Liver (tissue), 9 donors: ENCODE measurements around the gene PAPSS1. TPM values are rescaled to one million over a fixed set of nuclear protein-coding genes. Genes with fewer than 3 reads are reported as not detected.

ENCODE experiments used
- DNase-seq: peaks from one replicate; pipeline ENCODE4 v3.0.0-alpha.2; 2017; ENCODE audit warnings: low spot score
- H3K27ac ChIP-seq, 2 donors: one replicate each; pipeline ENCODE4 v1.7.0; 2013; ENCODE audit warnings: inconsistent platforms in 2 of 2, low read length in 2 of 2, control low read depth in 1 of 2, low read depth in 1 of 2, mild to moderate bottlenecking in 1 of 2
- H3K27me3 ChIP-seq, 4 donors: one replicate each; pipeline versions ENCODE4 v1.6.1 to v1.7.0; 2013; ENCODE audit warnings: low read length in 3 of 4, inconsistent platforms in 1 of 4, mild to moderate bottlenecking in 1 of 4, moderate library complexity in 1 of 4; ENCODE audit not compliant: control insufficient read depth in 4 of 4, insufficient read depth in 4 of 4
- H3K36me3 ChIP-seq, 4 donors: one replicate each; pipeline versions ENCODE4 v1.6.1 to v1.7.0; 2013; ENCODE audit warnings: low read length in 3 of 4, mild to moderate bottlenecking in 3 of 4, low read depth in 1 of 4, moderate library complexity in 1 of 4; ENCODE audit not compliant: control insufficient read depth in 4 of 4, insufficient read depth in 3 of 4
- H3K4me1 ChIP-seq, 4 donors: one replicate each; pipeline versions ENCODE4 v1.6.1 to v1.7.0; 2013; ENCODE audit warnings: low read length in 3 of 4, mild to moderate bottlenecking in 3 of 4, moderate library complexity in 1 of 4; ENCODE audit not compliant: control insufficient read depth in 4 of 4, insufficient read depth in 4 of 4
- H3K4me3 ChIP-seq, 3 donors: one replicate each; pipeline versions ENCODE4 v1.6.1 to v1.7.0; 2013; ENCODE audit warnings: low read length in 3 of 3, control low read depth in 1 of 3, low read depth in 1 of 3, mild to moderate bottlenecking in 1 of 3
- H3K9ac ChIP-seq, 2 donors: one replicate each; pipeline ENCODE4 v1.7.0; 2013; ENCODE audit warnings: low read length in 2 of 2, mild to moderate bottlenecking in 2 of 2, moderate library complexity in 2 of 2, control low read depth in 1 of 2, low read depth in 1 of 2
- H3K9me3 ChIP-seq, 4 donors: one replicate each; pipeline versions ENCODE4 v1.6.1 to v1.7.0; 2013; ENCODE audit warnings: low read length in 3 of 4; ENCODE audit not compliant: control insufficient read depth in 4 of 4
- EGR1 ChIP-seq, 2 donors: IDR thresholded peaks; 2 replicates each; pipeline ENCODE4 v1.6.1; 2016 to 2018; ENCODE audit warnings: antibody characterized with exemption in 2 of 2, low read depth in 2 of 2
- FOXA2 ChIP-seq: IDR thresholded peaks from 2 replicates; pipeline ENCODE4 v1.6.1; 2016; ENCODE audit warnings: antibody characterized with exemption
- GABPA ChIP-seq, 2 donors: IDR thresholded peaks in 1 of 2; conservative IDR thresholded peaks in 1 of 2; 2 replicates each; pipeline ENCODE4 v1.6.1; 2016; ENCODE audit warnings: antibody characterized with exemption in 2 of 2, mild to moderate bottlenecking in 1 of 2, moderate library complexity in 1 of 2
- HNF4G ChIP-seq: IDR thresholded peaks from 2 replicates; pipeline ENCODE4 v1.6.1; 2016; ENCODE audit warnings: antibody characterized with exemption
- JUND ChIP-seq, 2 donors: IDR thresholded peaks; 2 replicates each; pipeline ENCODE4 v1.6.1; 2016; ENCODE audit warnings: antibody characterized with exemption in 2 of 2
- NR2F2 ChIP-seq: IDR thresholded peaks from 2 replicates; pipeline ENCODE4 v1.6.1; 2016; ENCODE audit warnings: antibody characterized with exemption
- RAD21 ChIP-seq, 2 donors: IDR thresholded peaks; 2 replicates each; pipeline ENCODE4 v1.6.1; 2016; ENCODE audit warnings: antibody characterized with exemption in 2 of 2, mild to moderate bottlenecking in 2 of 2
- SP1 ChIP-seq: IDR thresholded peaks from 2 replicates; pipeline ENCODE4 v1.6.1; 2018; ENCODE audit warnings: antibody characterized with exemption, mild to moderate bottlenecking
- YY1 ChIP-seq: IDR thresholded peaks from 2 replicates; pipeline ENCODE4 v1.6.1; 2016; ENCODE audit warnings: antibody characterized with exemption, mild to moderate bottlenecking
- ZBTB33 ChIP-seq: IDR thresholded peaks from 2 replicates; pipeline ENCODE4 v1.6.1; 2016; ENCODE audit warnings: antibody characterized with exemption
- WGBS: extraction: QIAGEN DNeasy Blood & Tissue Kit; methylation state at CpG from one replicate; pipeline ENCODE4 v1.1.7; 2013; 5-methylcytosine and 5-hydroxymethylcytosine counted together
- polyA plus RNA-seq, 2 donors: library from polyadenylated mRNA; stranded (reverse) in 1 of 2; unstranded in 1 of 2; fragments of 200-250 nt in 1 of 2; fragments of >200 nt in 1 of 2; fragmentation: Nextera tagmentation in 1 of 2; extraction: Ambion mirVana in 1 of 2; gene quantifications; one replicate each; pipeline versions ENCODE4 v1.2.1 to v1.2.3, GENCODE V29; 2013 to 2015
- total RNA-seq, 2 donors: library from RNA; depleted of rRNA; stranded (reverse); fragments of >200 nt; gene quantifications; one replicate each; pipeline ENCODE4 v1.2.3, GENCODE V29; 2014
- TF ChIP-seq, protein P1 (sequence below): fragments of 150-350 bp; IDR thresholded peaks from 2 replicates; pipeline ENCODE4 v1.5.1; 2017; ENCODE audit warnings: improper control_type of control experiment, low read depth, low read length; ENCODE audit not compliant: missing input control
- TF ChIP-seq, protein P2 (sequence below): IDR thresholded peaks from 2 replicates; pipeline ENCODE4 v1.6.1; 2016; ENCODE audit warnings: antibody characterized with exemption
- TF ChIP-seq, protein P3 (sequence below): IDR thresholded peaks from 2 replicates; pipeline ENCODE4 v1.6.1; 2016; ENCODE audit warnings: antibody characterized with exemption, mild to moderate bottlenecking
- TF ChIP-seq, protein P4 (sequence below): IDR thresholded peaks from 2 replicates; pipeline ENCODE4 v1.6.1; 2016; ENCODE audit warnings: antibody characterized with exemption
- donor health status: healthy.
- donor health status: healthy.
- donor health status: healthy.
- donor health status: healthy.
- donor health status: healthy.

PAPSS1 gene
- total and polyA plus RNA-seq, 4 donors: 5.7 to 17.8 (median 6.0) TPM

DNA sequence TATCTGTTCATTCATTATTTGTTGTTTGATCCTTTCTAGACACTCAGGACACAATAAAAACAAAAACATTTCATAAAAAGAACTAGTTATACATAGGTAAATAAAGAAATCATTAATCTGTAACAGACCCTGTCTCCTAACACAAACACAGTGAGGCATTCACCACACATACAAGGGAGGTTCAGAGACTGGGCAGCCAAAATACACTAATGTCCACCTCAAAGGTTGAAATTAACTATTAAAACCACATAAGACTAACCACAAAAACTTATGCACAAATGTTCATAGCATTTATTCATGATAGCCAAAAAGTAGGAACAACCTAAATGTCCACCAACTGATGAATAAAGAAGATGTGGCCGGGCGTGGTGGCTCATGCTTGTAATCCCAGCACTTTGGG lies 7.8 kb downstream of the PAPSS1 start:
- over 99% methylated on average over 2 of the region's 2 CpGs for WGBS

GRCh38 chr4:107711831-107712230 lies 8.2 kb downstream of the PAPSS1 start:
- WGBS: 84% methylated on average over 3 of the region's 3 CpGs
- Histone ChIP-seq H3K9me3 (peaks cover 0 to 1% (median under 1%) of the 10 kb centered on the region in 4 donors), H3K4me1 (no peaks in the 10 kb centered on the region), H3K27ac (no peak overlapping the region), H3K27me3 (no peaks in the 10 kb centered on the region), H3K9ac (no peak overlapping the region), H3K36me3 (no peaks in the 10 kb centered on the region), H3K4me3 (no peak overlapping the region)
- no peak for DNase-seq
- TF ChIP-seq JUND (IDR thresholded peaks at IDR 0.05) (no peak), EGR1 (IDR thresholded peaks at IDR 0.05; ENCODE audit: low read depth in 2 of 2) (no peak), HNF4G (no peak), RAD21 (IDR thresholded peaks at IDR 0.05) (no peak), SP1 (no peak)
- TF ChIP-seq, protein P1, sequence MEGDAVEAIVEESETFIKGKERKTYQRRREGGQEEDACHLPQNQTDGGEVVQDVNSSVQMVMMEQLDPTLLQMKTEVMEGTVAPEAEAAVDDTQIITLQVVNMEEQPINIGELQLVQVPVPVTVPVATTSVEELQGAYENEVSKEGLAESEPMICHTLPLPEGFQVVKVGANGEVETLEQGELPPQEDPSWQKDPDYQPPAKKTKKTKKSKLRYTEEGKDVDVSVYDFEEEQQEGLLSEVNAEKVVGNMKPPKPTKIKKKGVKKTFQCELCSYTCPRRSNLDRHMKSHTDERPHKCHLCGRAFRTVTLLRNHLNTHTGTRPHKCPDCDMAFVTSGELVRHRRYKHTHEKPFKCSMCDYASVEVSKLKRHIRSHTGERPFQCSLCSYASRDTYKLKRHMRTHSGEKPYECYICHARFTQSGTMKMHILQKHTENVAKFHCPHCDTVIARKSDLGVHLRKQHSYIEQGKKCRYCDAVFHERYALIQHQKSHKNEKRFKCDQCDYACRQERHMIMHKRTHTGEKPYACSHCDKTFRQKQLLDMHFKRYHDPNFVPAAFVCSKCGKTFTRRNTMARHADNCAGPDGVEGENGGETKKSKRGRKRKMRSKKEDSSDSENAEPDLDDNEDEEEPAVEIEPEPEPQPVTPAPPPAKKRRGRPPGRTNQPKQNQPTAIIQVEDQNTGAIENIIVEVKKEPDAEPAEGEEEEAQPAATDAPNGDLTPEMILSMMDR: no peak
- TF ChIP-seq, protein P2, sequence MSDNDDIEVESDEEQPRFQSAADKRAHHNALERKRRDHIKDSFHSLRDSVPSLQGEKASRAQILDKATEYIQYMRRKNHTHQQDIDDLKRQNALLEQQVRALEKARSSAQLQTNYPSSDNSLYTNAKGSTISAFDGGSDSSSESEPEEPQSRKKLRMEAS: no peak
- TF ChIP-seq, protein P3, sequence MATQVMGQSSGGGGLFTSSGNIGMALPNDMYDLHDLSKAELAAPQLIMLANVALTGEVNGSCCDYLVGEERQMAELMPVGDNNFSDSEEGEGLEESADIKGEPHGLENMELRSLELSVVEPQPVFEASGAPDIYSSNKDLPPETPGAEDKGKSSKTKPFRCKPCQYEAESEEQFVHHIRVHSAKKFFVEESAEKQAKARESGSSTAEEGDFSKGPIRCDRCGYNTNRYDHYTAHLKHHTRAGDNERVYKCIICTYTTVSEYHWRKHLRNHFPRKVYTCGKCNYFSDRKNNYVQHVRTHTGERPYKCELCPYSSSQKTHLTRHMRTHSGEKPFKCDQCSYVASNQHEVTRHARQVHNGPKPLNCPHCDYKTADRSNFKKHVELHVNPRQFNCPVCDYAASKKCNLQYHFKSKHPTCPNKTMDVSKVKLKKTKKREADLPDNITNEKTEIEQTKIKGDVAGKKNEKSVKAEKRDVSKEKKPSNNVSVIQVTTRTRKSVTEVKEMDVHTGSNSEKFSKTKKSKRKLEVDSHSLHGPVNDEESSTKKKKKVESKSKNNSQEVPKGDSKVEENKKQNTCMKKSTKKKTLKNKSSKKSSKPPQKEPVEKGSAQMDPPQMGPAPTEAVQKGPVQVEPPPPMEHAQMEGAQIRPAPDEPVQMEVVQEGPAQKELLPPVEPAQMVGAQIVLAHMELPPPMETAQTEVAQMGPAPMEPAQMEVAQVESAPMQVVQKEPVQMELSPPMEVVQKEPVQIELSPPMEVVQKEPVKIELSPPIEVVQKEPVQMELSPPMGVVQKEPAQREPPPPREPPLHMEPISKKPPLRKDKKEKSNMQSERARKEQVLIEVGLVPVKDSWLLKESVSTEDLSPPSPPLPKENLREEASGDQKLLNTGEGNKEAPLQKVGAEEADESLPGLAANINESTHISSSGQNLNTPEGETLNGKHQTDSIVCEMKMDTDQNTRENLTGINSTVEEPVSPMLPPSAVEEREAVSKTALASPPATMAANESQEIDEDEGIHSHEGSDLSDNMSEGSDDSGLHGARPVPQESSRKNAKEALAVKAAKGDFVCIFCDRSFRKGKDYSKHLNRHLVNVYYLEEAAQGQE: no peak

More for the DNA sequence above, 7.8 kb downstream of the PAPSS1 start:
- H3K9ac ChIP-seq: no peak overlapping the region
- no peaks in the 10 kb centered on the region for H3K27me3 ChIP-seq
- H3K27ac ChIP-seq: no peak overlapping the region
- TF ChIP-seq, protein P3: no peak
- TF ChIP-seq GABPA (IDR thresholded peaks at IDR 0.05 in 1 of 2, conservative IDR thresholded peaks at IDR 0.05 in 1 of 2) (no peak), JUND (IDR thresholded peaks at IDR 0.05) (no peak), FOXA2 (no peak), NR2F2 (no peak), SP1 (no peak), ZBTB33 (no peak), EGR1 (IDR thresholded peaks at IDR 0.05; ENCODE audit: low read depth in 2 of 2) (no peak), YY1 (no peak)
- TF ChIP-seq, protein P2: no peak
- TF ChIP-seq, protein P4, sequence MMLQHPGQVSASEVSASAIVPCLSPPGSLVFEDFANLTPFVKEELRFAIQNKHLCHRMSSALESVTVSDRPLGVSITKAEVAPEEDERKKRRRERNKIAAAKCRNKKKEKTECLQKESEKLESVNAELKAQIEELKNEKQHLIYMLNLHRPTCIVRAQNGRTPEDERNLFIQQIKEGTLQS: no peak
- no peaks in the 10 kb centered on the region for H3K36me3 ChIP-seq
- no peak for DNase-seq
- H3K9me3 ChIP-seq: no peaks in the 10 kb centered on the region
- H3K4me3 ChIP-seq: no peak overlapping the region
- no peaks in the 10 kb centered on the region for H3K4me1 ChIP-seq
